ENCODE results near the gene MAGI2.

Gene MAGI2

DNA sequence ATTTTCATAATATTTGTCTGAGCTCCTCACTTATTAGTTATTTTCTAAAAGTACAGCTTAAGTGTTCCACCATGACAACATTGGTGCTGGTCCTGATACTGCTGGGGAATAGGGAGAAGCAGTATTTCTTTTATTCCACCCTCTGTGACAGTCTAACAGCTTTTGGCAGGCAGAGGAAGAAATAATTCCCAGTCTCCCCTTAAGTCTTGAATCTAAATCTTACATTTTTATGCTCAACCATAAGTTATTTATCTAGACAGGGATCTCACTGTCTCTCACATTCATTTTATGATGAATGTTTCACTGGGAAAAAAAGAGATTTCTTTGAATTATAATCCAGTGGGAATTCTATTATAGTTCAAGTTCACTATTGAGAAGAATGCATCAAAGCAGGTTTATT lies 71.5 kb downstream of the MAGI2 start:
- Mint-ChIP-seq H3K4me1 (ENCODE audit: low read depth) (no peaks in the 10 kb centered on the region), H3K4me3 (no peak overlapping the region), H3K9me3 (no peaks in the 10 kb centered on the region), H3K27me3 (ENCODE audit: low read depth) (no peaks in the 10 kb centered on the region), H3K36me3 (ENCODE audit: low read depth) (no peaks in the 10 kb centered on the region), H3K27ac (no peak overlapping the region)
- no peak for DNase-seq (ENCODE audit: low spot score)

DNA sequence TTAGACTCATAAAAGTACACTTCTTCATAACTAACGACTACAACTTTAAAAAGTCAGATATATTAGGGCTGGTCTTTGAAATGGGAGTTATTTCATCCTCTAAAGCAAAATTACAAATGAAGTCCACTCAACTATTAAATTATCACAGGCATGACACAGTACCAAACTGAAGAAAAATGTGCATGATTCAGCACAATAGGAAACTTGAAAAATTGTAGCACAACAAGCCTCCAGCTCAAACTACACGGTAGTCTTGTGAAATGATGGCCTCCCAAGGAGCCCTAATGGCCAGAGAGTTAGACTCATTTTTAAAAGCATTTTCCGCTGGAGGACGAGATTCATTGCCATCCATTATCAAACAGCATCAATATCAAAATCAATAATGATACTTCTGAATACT lies 76.4 kb downstream of the MAGI2 start:
- Mint-ChIP-seq H3K4me3 (no peak overlapping the region), H3K27me3 (ENCODE audit: low read depth) (no peaks in the 10 kb centered on the region), H3K9me3 (no peaks in the 10 kb centered on the region), H3K27ac (no peak overlapping the region), H3K36me3 (ENCODE audit: low read depth) (no peaks in the 10 kb centered on the region), H3K4me1 (ENCODE audit: low read depth) (no peaks in the 10 kb centered on the region)
- DNase-seq (ENCODE audit: low spot score) = no peak

DNA sequence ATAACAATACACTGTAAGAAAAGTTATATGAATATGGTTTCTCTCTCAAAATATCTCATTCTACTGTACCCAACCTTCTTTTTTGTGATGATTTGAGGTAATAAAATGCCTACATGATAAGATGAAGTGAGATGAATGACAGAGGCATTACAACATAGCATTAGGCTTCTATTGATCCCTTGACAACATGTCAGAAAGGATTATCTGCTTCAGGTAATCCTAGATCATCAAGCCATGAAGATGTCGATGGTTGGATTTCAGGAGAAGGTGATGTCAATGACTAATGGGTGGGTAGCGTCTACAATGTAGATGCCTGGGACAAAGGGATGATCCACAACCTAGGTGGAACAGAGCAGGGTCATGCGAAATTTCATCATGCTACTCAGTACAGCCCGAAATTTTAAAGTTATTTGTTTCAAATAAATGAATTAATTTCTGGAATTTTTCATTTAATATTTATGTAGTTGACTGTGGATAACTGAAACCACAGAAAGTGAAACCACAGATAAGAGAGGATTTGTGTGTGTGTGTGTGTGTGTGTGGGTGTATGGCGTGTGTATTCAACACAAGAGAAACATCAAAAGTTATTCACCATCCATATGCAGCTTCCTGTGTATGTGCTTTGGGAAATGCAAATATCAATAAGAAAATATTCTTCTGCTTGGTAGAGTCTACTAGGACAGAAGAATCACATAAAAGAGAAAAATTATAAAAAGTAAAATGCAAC lies 77.0 kb downstream of the MAGI2 start:
- no peaks in the 10 kb centered on the region for H3K4me1 Mint-ChIP-seq (ENCODE audit: low read depth)
- no peak for DNase-seq (ENCODE audit: low spot score)
- H3K4me3 Mint-ChIP-seq = no peak overlapping the region
- no peaks in the 10 kb centered on the region for H3K9me3 Mint-ChIP-seq
- H3K27ac Mint-ChIP-seq = no peak overlapping the region
- no peaks in the 10 kb centered on the region for H3K27me3 Mint-ChIP-seq (ENCODE audit: low read depth)
- no peaks in the 10 kb centered on the region for H3K36me3 Mint-ChIP-seq (ENCODE audit: low read depth)

DNA sequence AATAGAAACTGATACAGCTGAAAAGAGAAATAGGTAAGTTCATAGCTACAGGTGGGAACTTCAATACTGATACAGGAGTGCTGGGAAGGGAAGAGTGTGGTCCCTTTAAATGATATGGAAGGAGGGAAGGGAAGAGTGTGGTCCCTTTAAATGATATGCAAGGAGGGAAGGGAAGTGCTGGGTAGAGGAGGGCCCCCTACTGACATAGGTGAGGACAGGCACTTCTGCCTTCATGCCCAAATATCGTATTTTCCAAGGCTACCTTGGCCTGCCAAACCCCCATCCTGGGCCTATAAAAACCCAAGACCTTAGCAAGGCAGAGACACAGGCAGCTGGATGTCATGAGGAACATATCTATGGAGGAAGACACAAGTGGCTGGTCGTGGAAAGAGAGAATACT lies 92.3 kb downstream of the MAGI2 start:
- Mint-ChIP-seq H3K27ac (no peak overlapping the region), H3K36me3 (ENCODE audit: low read depth) (no peaks in the 10 kb centered on the region), H3K4me1 (ENCODE audit: low read depth) (no peaks in the 10 kb centered on the region), H3K9me3 (no peaks in the 10 kb centered on the region), H3K27me3 (ENCODE audit: low read depth) (no peaks in the 10 kb centered on the region), H3K4me3 (no peak overlapping the region)
- no peak for DNase-seq (ENCODE audit: low spot score)

- no peaks in the 10 kb centered on the region for H3K4me1 Mint-ChIP-seq (ENCODE audit: low read depth)
- no peaks in the 10 kb centered on the region for H3K9me3 Mint-ChIP-seq
- no peaks in the 10 kb centered on the region for H3K27me3 Mint-ChIP-seq (ENCODE audit: low read depth)
- no peaks in the 10 kb centered on the region for H3K36me3 Mint-ChIP-seq (ENCODE audit: low read depth)
- DNase-seq (ENCODE audit: low spot score) = no peak
- no peak overlapping the region for H3K4me3 Mint-ChIP-seq
- no peak overlapping the region for H3K27ac Mint-ChIP-seq
These were observed 93.6 kb downstream of the MAGI2 start for GRCh38 chr7:79359827-79360226.

DNA sequence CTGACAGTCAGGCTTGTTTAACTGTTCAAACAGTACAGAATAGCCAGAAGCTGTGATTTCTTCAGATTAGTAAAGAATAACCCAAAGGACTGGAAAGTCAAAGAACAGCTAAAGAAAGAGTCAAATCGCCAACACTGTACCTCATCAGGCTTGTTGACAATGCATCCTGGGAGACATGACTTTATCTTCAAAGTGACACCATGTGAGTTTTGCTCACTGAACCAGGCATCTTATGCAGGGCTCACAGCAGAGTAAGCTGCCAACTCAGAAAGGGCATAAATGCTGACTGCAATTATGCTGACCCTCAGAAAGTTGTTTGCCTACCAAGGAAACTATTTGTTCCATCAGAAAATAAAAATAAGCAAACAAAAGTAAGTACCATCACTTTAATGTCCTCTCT lies 96.4 kb downstream of the MAGI2 start:
- no peak overlapping the region for H3K27ac Mint-ChIP-seq
- DNase-seq (ENCODE audit: low spot score) = no peak
- no peaks in the 10 kb centered on the region for H3K36me3 Mint-ChIP-seq (ENCODE audit: low read depth)
- H3K27me3 Mint-ChIP-seq (ENCODE audit: low read depth) = no peaks in the 10 kb centered on the region
- H3K4me3 Mint-ChIP-seq = no peak overlapping the region
- no peaks in the 10 kb centered on the region for H3K9me3 Mint-ChIP-seq
- H3K4me1 Mint-ChIP-seq (ENCODE audit: low read depth) = no peaks in the 10 kb centered on the region

DNA sequence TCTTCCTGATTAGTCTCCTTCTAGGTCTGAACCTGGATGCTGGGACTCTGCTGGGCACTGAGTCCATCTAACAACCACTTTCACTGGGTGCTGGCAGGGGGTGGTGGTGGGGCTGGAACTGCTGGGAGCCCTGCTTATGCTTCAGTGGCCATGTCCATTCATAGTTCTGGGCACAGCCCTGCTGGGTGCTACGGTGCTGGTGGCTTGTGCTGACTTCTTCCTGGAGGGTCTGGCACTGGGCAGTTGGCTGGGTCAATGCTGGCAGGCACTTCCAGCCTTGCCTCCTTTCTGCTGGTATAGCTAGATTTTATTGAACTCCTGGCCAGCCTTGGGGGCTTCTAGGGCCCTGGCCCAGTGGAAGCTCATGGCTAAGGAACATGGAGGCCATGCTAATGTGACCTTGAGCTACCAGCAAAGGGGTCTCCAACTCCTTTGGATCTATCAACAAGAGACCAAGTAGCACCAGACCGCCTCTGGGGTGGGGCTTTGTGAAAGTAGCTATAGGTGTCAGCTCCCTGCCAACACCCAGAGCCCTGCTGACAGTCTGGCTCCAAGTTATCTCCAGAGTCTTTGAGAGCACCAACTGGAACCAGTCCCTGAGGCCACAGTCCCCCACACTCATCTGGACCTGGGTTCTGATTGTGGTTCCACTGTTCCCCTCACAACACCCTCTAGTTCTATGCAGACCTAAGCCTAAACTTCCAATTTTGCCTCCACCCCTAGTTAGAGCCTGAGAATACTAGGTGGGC lies 99.6 kb downstream of the MAGI2 start:
- Mint-ChIP-seq H3K9me3 (no peaks in the 10 kb centered on the region), H3K27ac (no peak overlapping the region), H3K36me3 (ENCODE audit: low read depth) (no peaks in the 10 kb centered on the region), H3K4me3 (no peak overlapping the region), H3K4me1 (ENCODE audit: low read depth) (no peaks in the 10 kb centered on the region), H3K27me3 (ENCODE audit: low read depth) (no peaks in the 10 kb centered on the region)
- DNase-seq (ENCODE audit: low spot score) = no peak

GRCh38 chr7:79352323-79352722 lies 101.1 kb downstream of the MAGI2 start:
- no peaks in the 10 kb centered on the region for H3K9me3 Mint-ChIP-seq
- no peaks in the 10 kb centered on the region for H3K4me1 Mint-ChIP-seq (ENCODE audit: low read depth)
- no peak for DNase-seq (ENCODE audit: low spot score)
- no peak overlapping the region for H3K4me3 Mint-ChIP-seq
- H3K36me3 Mint-ChIP-seq (ENCODE audit: low read depth) = no peaks in the 10 kb centered on the region
- no peaks in the 10 kb centered on the region for H3K27me3 Mint-ChIP-seq (ENCODE audit: low read depth)
- no peak overlapping the region for H3K27ac Mint-ChIP-seq

DNA sequence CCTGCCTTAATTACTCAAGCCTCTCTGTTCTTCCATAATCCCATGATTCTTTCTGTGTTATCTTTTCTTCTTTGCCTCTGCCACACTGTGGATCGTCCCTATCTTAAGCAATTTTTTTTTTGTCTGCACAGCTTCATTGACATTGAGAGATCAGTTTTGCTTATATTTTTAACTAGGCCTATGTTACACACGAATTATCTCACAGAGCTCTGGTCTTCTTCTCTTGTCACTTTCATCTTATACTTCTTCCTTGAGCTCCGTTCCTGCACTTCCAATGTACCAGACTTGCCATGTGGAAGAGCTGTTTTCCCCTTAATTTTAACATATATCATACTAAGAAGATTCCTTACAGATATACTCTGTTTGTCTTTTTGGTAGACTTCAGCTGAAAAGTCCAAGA lies 106.1 kb downstream of the MAGI2 start:
- no peak for DNase-seq (ENCODE audit: low spot score)
- H3K27ac Mint-ChIP-seq = no peak overlapping the region
- H3K4me3 Mint-ChIP-seq = no peak overlapping the region
- H3K36me3 Mint-ChIP-seq (ENCODE audit: low read depth) = no peaks in the 10 kb centered on the region
- H3K27me3 Mint-ChIP-seq (ENCODE audit: low read depth) = no peaks in the 10 kb centered on the region
- no peaks in the 10 kb centered on the region for H3K9me3 Mint-ChIP-seq
- no peaks in the 10 kb centered on the region for H3K4me1 Mint-ChIP-seq (ENCODE audit: low read depth)

- Mint-ChIP-seq H3K27ac (no peak overlapping the region), H3K4me3 (no peak overlapping the region), H3K4me1 (ENCODE audit: low read depth) (no peaks in the 10 kb centered on the region), H3K36me3 (ENCODE audit: low read depth) (no peaks in the 10 kb centered on the region), H3K9me3 (no peaks in the 10 kb centered on the region), H3K27me3 (ENCODE audit: low read depth) (no peaks in the 10 kb centered on the region)
- no peak for DNase-seq (ENCODE audit: low spot score)
These were observed 111.6 kb downstream of the MAGI2 start for GRCh38 chr7:79341902-79342301.

GRCh38 chr7:79340212-79340611 lies 113.3 kb downstream of the MAGI2 start:
- no peak overlapping the region for H3K27ac Mint-ChIP-seq
- H3K36me3 Mint-ChIP-seq (ENCODE audit: low read depth) = no peaks in the 10 kb centered on the region
- no peaks in the 10 kb centered on the region for H3K27me3 Mint-ChIP-seq (ENCODE audit: low read depth)
- no peaks in the 10 kb centered on the region for H3K4me1 Mint-ChIP-seq (ENCODE audit: low read depth)
- no peak overlapping the region for H3K4me3 Mint-ChIP-seq
- no peak for DNase-seq (ENCODE audit: low spot score)
- no peaks in the 10 kb centered on the region for H3K9me3 Mint-ChIP-seq

DNA sequence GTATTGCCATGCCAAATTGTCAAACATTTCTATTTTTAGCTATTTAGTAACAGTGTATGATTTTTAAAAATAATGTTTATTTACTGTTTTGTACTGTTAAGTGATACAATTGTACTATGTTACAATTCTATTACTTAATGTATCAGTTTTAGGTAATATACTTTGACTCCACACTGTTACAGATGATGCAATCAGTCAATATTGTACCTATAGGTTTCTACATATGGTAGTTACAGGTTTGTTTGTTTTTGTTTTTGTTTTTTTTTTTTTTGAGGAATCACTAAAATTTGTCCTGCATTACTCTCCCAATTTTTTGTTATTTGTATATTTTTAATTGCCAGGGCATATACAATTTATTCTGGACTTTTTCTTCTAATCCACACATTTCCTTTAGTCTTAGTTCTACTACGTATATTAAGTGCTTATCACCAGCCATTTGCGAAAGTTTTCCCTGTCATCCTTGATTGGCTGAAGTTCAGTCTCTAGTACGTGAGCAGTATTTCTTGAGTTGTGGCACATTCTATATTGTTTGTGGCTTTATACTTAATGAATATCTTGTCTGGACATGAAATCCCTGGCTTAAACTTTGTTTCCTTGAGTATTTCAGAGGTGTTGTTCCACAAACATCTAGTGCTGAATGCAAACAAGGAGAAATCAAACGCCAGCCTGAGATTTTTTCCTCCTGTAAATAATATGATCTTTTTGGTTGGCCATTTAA lies 114.1 kb downstream of the MAGI2 start:
- Mint-ChIP-seq H3K27me3 (ENCODE audit: low read depth) (no peaks in the 10 kb centered on the region), H3K4me3 (no peak overlapping the region), H3K36me3 (ENCODE audit: low read depth) (no peaks in the 10 kb centered on the region), H3K4me1 (ENCODE audit: low read depth) (no peaks in the 10 kb centered on the region), H3K9me3 (no peaks in the 10 kb centered on the region), H3K27ac (no peak overlapping the region)
- DNase-seq (ENCODE audit: low spot score) = no peak

DNA sequence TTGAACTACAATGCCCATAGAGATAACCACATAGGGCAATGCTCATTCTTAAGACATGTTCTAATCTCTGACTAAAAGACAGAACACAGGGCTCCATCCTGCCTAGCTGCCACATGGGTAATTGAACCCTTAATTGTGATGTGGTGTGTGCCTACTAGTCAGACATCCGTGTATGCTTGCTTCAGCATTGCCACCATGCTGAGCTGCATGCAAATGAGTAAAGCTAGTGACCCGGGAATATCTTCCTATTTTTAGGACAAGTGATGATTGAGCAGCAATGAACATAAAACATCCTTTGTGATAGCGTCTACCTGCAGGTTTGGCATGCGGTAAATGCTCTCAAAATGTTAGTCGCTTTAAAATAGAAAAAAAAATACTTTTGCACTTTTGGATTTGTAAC lies 115.8 kb downstream of the MAGI2 start:
- Mint-ChIP-seq H3K27me3 (ENCODE audit: low read depth) (no peaks in the 10 kb centered on the region), H3K27ac (no peak overlapping the region), H3K36me3 (ENCODE audit: low read depth) (no peaks in the 10 kb centered on the region), H3K4me1 (ENCODE audit: low read depth) (no peaks in the 10 kb centered on the region), H3K9me3 (no peaks in the 10 kb centered on the region), H3K4me3 (no peak overlapping the region)
- DNase-seq (ENCODE audit: low spot score) = no peak

DNA sequence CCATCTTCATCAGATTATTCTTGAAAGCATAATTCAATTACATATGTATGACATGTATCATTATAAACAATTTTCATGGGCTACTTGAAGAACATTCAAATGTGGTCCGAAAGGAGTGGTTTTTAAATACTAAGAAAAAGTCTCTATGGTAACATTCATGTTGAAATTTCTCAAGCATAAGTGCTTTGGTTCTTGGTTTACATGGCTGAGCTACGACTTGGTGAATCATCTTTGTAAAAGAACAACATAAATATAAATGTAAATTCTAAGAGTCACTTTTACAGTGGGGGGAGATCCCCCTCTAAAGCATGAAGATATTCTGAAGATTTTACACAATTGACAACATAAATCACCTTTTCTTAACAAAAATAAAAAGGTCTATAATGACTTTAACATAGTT lies 118.6 kb downstream of the MAGI2 start:
- Mint-ChIP-seq H3K36me3 (ENCODE audit: low read depth) (no peaks in the 10 kb centered on the region), H3K4me1 (ENCODE audit: low read depth) (no peaks in the 10 kb centered on the region), H3K4me3 (no peak overlapping the region), H3K9me3 (no peaks in the 10 kb centered on the region), H3K27me3 (ENCODE audit: low read depth) (no peaks in the 10 kb centered on the region), H3K27ac (no peak overlapping the region)
- no peak for DNase-seq (ENCODE audit: low spot score)
